ENCODE measurements around the gene AOPEP.
A peak's percentile ranks its signal among the peaks of the same experiment; 100 is the strongest.

The AOPEP gene

DNA sequence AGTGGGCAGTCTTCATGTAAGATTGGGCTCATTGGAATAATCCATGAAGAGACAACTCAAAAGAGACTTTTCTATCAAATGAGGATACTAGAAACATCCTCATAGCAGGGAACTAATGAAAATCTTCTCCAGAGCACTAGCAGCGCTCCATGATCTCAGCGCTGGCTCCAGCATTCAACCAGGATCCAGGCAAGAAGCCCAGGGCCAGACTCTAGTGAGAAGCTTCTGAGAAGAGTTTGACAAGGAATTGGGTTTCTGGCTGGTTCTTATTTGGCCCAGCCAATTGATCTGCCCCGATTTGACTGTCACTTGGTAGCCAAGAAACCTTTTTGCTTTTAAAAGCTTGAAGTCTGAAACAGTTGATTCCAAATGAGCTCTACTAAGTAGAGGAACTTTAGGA lies 60.1 kb downstream of the AOPEP start:
- Histone ChIP-seq H3K4me1 (ENCODE audit: control insufficient read depth in 1 of 2, insufficient read depth in 2 of 2, low read length in 2 of 2) (peaks cover 0 to 12% of the 10 kb centered on the region in 2 donors), H3K9me3 (ENCODE audit: control insufficient read depth in 1 of 2, low read length in 2 of 2) (no peaks in the 10 kb centered on the region), H3K36me3 (ENCODE audit: control insufficient read depth in 1 of 2, insufficient read depth in 2 of 2, low read length in 2 of 2) (no peaks in the 10 kb centered on the region), H3K4me3 (ENCODE audit: low read depth in 1 of 2, low read length in 2 of 2) (no peak overlapping the region), H3K9ac (ENCODE audit: low read depth in 1 of 2, low read length in 2 of 2) (no peak overlapping the region), H3K27ac (ENCODE audit: low read depth, low read length) (no peak overlapping the region), H3K27me3 (ENCODE audit: control insufficient read depth in 1 of 2, insufficient read depth in 2 of 2, low read length in 2 of 2) (no peaks in the 10 kb centered on the region)

DNA sequence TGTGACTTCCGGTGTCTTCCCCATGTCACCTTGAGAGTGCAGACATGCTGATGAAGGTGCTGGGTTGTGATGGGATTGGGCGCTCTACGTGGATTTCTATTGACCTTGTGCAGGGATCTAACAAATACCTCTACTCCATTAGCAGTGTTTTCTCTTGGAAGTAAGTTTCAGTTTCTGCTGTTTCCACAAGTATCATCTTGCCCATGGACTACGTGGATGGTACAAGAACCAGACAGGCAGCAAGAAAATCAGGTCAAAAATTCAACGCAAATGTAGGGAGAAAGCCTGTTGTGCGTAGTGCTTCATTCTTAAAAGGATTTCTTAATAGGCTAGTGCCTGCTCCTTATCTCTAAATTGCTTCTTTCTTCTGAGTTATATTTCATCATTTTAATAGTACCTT lies 60.8 kb downstream of the AOPEP start:
- H3K27ac ChIP-seq (ENCODE audit: low read depth, low read length) = no peak overlapping the region
- H3K27me3 ChIP-seq (ENCODE audit: control insufficient read depth in 1 of 2, insufficient read depth in 2 of 2, low read length in 2 of 2) = no peaks in the 10 kb centered on the region
- H3K4me1 ChIP-seq (ENCODE audit: control insufficient read depth in 1 of 2, insufficient read depth in 2 of 2, low read length in 2 of 2) = peaks cover 0 to 11% of the 10 kb centered on the region in 2 donors
- no peaks in the 10 kb centered on the region for H3K36me3 ChIP-seq (ENCODE audit: control insufficient read depth in 1 of 2, insufficient read depth in 2 of 2, low read length in 2 of 2)
- H3K9me3 ChIP-seq (ENCODE audit: control insufficient read depth in 1 of 2, low read length in 2 of 2) = no peaks in the 10 kb centered on the region
- H3K9ac ChIP-seq (ENCODE audit: low read depth in 1 of 2, low read length in 2 of 2) = no peak overlapping the region
- H3K4me3 ChIP-seq (ENCODE audit: low read depth in 1 of 2, low read length in 2 of 2) = no peak overlapping the region

DNA sequence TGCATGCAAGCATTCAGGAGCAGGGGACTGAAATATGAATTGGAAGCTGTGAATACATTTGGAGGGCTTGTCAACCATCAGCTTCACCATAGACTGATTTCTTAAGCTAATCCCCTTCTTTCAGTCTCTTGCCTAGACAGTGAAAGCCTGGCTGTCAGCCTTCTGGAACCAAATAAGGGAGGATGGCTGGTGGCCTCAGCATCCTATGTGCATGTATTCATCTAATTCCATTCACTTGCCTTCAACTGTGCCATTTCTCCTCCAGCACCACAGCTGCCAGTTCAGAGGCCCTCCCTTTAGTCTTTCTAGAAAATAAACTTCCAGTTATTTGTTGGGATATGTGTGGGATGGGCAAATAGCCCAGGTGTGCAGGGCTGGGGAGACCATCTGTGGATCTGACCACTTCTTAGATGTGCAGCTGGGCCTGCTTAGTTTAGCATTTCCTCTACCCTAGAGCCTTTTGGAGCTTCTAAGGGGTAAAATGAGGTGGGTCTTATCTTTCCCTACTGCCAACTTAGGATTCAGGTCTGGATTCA lies 62.1 kb downstream of the AOPEP start:
- Histone ChIP-seq H3K27me3 (ENCODE audit: control insufficient read depth in 1 of 2, insufficient read depth in 2 of 2, low read length in 2 of 2) (no peaks in the 10 kb centered on the region), H3K36me3 (ENCODE audit: control insufficient read depth in 1 of 2, insufficient read depth in 2 of 2, low read length in 2 of 2) (no peaks in the 10 kb centered on the region), H3K27ac (ENCODE audit: low read depth, low read length) (no peak overlapping the region), H3K9me3 (ENCODE audit: control insufficient read depth in 1 of 2, low read length in 2 of 2) (no peaks in the 10 kb centered on the region), H3K4me1 (ENCODE audit: control insufficient read depth in 1 of 2, insufficient read depth in 2 of 2, low read length in 2 of 2) (no peaks in the 10 kb centered on the region), H3K9ac (ENCODE audit: low read depth in 1 of 2, low read length in 2 of 2) (no peak overlapping the region), H3K4me3 (ENCODE audit: low read depth in 1 of 2, low read length in 2 of 2) (no peak overlapping the region)

DNA sequence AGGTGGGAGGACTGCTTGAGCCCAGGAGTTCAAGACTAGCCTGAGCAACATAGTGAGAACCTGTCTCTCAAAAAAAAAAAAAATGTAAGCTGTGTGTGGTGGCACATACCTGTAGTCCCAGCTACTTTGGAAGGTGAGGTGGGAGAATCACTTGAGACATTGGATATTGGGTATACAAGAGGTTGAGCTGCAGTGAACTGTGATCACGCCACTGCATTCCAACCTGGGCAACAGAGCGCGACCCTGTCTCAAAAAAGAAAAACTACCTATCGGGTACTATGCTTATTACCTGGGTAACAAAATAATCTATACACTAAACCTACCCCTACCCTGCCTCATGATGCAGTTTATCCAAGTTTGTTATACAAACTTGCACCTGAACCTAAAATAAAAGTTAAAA lies 64.9 kb downstream of the AOPEP start:
- Histone ChIP-seq H3K27ac (ENCODE audit: low read depth, low read length) (no peak overlapping the region), H3K4me1 (ENCODE audit: control insufficient read depth in 1 of 2, insufficient read depth in 2 of 2, low read length in 2 of 2) (no peaks in the 10 kb centered on the region), H3K9ac (ENCODE audit: low read depth in 1 of 2, low read length in 2 of 2) (no peak overlapping the region)

DNA sequence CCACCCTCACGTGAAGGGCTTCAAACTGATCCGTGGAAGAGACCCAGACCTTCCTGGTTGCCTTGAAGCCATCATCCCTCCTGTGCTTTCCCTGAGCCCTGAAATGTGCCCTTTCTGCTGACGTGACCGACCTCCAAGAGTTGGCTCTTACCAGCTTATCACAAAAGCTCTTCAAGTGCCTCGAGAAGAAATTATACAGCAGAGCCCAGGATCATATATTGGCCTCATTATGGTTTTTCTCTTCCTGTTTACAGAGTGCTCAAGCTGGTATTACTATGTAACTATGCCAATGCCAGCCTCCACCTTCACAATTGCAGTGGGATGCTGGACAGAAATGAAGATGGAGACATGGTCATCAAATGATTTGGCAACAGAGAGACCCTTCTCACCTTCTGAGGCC lies 66.0 kb downstream of the AOPEP start:
- H3K9ac ChIP-seq (ENCODE audit: low read depth in 1 of 2, low read length in 2 of 2) = peak overlapping the region in 1 of 2 donors; percentile 3
- H3K27me3 ChIP-seq (ENCODE audit: control insufficient read depth in 1 of 2, insufficient read depth in 2 of 2, low read length in 2 of 2) = no peaks in the 10 kb centered on the region
- H3K9me3 ChIP-seq (ENCODE audit: control insufficient read depth in 1 of 2, low read length in 2 of 2) = no peaks in the 10 kb centered on the region
- peak overlapping the region; percentile 7 for H3K27ac ChIP-seq (ENCODE audit: low read depth, low read length)
- no peaks in the 10 kb centered on the region for H3K4me1 ChIP-seq (ENCODE audit: control insufficient read depth in 1 of 2, insufficient read depth in 2 of 2, low read length in 2 of 2)
- peaks cover 0 to 6% of the 10 kb centered on the region in 2 donors for H3K36me3 ChIP-seq (ENCODE audit: control insufficient read depth in 1 of 2, insufficient read depth in 2 of 2, low read length in 2 of 2)
- no peak overlapping the region for H3K4me3 ChIP-seq (ENCODE audit: low read depth in 1 of 2, low read length in 2 of 2)

More for the DNA sequence above, 64.9 kb downstream of the AOPEP start:
- Histone ChIP-seq H3K9me3 (ENCODE audit: control insufficient read depth in 1 of 2, low read length in 2 of 2) (no peaks in the 10 kb centered on the region), H3K27me3 (ENCODE audit: control insufficient read depth in 1 of 2, insufficient read depth in 2 of 2, low read length in 2 of 2) (no peaks in the 10 kb centered on the region), H3K4me3 (ENCODE audit: low read depth in 1 of 2, low read length in 2 of 2) (no peak overlapping the region), H3K36me3 (ENCODE audit: control insufficient read depth in 1 of 2, insufficient read depth in 2 of 2, low read length in 2 of 2) (peaks cover 0 to 6% of the 10 kb centered on the region in 2 donors)

DNA sequence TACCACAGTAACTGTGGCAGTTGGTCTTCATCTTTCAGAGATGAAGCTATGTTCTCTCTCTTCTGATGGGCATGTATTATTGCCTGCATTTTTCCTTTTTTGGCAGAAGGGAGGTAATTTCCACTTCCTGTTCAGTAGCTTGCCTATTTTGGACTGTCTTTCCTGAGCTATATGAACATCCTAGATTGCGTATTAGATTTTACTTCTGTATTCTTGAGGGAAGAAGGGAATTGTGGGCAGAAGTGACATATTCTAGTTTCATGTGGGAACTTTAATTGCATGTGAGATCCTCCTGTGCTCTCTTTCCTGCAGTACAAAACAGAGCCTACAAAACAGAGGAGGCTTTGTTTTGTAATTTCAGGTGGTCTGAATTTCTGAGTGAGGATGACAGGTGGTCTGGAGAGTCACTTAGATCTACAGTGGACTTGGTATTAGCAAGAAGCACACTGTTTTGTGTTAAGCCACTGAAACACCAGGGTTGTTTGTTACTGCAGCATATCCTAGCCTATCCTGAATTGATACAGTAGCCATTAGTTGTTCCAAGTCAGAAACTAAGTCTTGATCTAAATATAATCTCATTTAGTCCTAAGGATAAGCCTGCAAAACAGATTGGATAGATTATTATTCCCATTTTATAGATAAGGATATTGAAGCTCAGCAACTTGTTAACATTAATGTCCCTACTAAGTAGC lies 68.1 kb downstream of the AOPEP start:
- no peak overlapping the region for H3K4me3 ChIP-seq (ENCODE audit: low read depth in 1 of 2, low read length in 2 of 2)
- no peak overlapping the region for H3K9ac ChIP-seq (ENCODE audit: low read depth in 1 of 2, low read length in 2 of 2)
- H3K27me3 ChIP-seq (ENCODE audit: control insufficient read depth in 1 of 2, insufficient read depth in 2 of 2, low read length in 2 of 2) = no peaks in the 10 kb centered on the region
- peaks cover 0 to 6% of the 10 kb centered on the region in 2 donors for H3K36me3 ChIP-seq (ENCODE audit: control insufficient read depth in 1 of 2, insufficient read depth in 2 of 2, low read length in 2 of 2)
- no peaks in the 10 kb centered on the region for H3K9me3 ChIP-seq (ENCODE audit: control insufficient read depth in 1 of 2, low read length in 2 of 2)
- H3K27ac ChIP-seq (ENCODE audit: low read depth, low read length) = no peak overlapping the region
- H3K4me1 ChIP-seq (ENCODE audit: control insufficient read depth in 1 of 2, insufficient read depth in 2 of 2, low read length in 2 of 2) = peaks cover 5 to 13% of the 10 kb centered on the region in 2 donors

DNA sequence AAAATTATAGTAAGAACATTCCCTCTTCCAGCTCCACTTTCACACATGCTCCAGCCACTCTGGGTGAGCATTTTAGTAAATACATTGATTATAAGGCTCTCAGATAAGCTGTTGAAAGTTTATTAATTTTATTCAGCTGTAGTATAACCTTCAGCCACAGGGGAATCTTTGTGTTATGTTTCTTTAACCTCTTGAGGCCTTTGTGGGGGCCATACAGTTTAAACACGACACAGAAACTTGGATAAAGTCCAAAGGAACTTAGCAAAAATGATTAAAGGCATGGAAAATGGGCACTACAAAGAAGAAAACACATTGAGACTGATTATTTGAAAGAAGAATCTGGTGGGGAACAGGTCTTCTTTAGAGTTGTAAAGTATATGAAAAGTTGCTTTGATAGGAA lies 70.2 kb downstream of the AOPEP start:
- H3K27ac ChIP-seq (ENCODE audit: low read depth, low read length) = no peak overlapping the region

DNA sequence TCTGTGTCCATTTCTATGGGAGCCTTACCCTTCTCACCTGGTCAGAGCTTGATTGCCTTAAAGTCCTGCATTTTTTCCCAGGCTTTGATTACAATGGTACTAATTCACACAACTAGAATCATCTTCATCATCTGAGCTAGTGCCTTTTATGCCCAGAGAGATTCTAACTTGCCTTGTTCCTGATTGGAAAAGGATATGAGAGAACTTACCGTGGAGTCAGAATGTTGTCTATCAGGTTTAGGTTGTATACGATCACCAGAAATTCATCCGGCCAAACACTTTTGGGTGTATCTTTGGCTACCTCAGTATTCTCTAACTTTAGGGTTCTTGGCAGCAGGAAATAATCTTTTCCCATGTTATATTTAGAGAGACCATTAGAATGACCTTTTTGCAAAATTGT lies 71.7 kb downstream of the AOPEP start:
- Histone ChIP-seq H3K9ac (ENCODE audit: low read depth in 1 of 2, low read length in 2 of 2) (no peak overlapping the region), H3K4me1 (ENCODE audit: control insufficient read depth in 1 of 2, insufficient read depth in 2 of 2, low read length in 2 of 2) (peaks cover 5 to 13% of the 10 kb centered on the region in 2 donors), H3K36me3 (ENCODE audit: control insufficient read depth in 1 of 2, insufficient read depth in 2 of 2, low read length in 2 of 2) (peaks cover 6 to 9% of the 10 kb centered on the region in 2 donors), H3K9me3 (ENCODE audit: control insufficient read depth in 1 of 2, low read length in 2 of 2) (no peaks in the 10 kb centered on the region), H3K27me3 (ENCODE audit: control insufficient read depth in 1 of 2, insufficient read depth in 2 of 2, low read length in 2 of 2) (no peaks in the 10 kb centered on the region), H3K4me3 (ENCODE audit: low read depth in 1 of 2, low read length in 2 of 2) (no peak overlapping the region), H3K27ac (ENCODE audit: low read depth, low read length) (no peak overlapping the region)

More for the DNA sequence above, 70.2 kb downstream of the AOPEP start:
- Histone ChIP-seq H3K27me3 (ENCODE audit: control insufficient read depth in 1 of 2, insufficient read depth in 2 of 2, low read length in 2 of 2) (no peaks in the 10 kb centered on the region), H3K4me3 (ENCODE audit: low read depth in 1 of 2, low read length in 2 of 2) (no peak overlapping the region), H3K9me3 (ENCODE audit: control insufficient read depth in 1 of 2, low read length in 2 of 2) (no peaks in the 10 kb centered on the region), H3K4me1 (ENCODE audit: control insufficient read depth in 1 of 2, insufficient read depth in 2 of 2, low read length in 2 of 2) (peaks cover 5 to 13% of the 10 kb centered on the region in 2 donors), H3K9ac (ENCODE audit: low read depth in 1 of 2, low read length in 2 of 2) (no peak overlapping the region), H3K36me3 (ENCODE audit: control insufficient read depth in 1 of 2, insufficient read depth in 2 of 2, low read length in 2 of 2) (peaks cover 6 to 9% of the 10 kb centered on the region in 2 donors)

DNA sequence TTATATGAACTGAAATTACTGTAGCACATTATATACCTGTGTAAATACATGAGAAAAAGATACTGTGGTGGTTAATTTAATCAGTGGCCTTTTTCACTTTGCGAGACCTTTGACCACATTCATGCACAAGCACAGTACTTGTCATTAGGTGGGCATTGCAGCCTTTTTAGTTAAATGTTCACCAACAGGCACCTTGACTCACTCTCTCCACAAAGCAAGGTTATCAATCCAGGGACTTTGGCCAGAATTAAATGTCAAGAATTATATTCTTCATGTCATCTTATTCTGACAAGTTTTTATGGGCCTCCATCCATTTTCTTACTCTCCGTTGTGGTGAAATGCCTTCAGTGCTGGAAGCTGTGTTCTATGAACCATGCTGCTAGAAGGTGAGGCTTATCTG lies 72.2 kb downstream of the AOPEP start:
- no peak overlapping the region for H3K27ac ChIP-seq (ENCODE audit: low read depth, low read length)

DNA sequence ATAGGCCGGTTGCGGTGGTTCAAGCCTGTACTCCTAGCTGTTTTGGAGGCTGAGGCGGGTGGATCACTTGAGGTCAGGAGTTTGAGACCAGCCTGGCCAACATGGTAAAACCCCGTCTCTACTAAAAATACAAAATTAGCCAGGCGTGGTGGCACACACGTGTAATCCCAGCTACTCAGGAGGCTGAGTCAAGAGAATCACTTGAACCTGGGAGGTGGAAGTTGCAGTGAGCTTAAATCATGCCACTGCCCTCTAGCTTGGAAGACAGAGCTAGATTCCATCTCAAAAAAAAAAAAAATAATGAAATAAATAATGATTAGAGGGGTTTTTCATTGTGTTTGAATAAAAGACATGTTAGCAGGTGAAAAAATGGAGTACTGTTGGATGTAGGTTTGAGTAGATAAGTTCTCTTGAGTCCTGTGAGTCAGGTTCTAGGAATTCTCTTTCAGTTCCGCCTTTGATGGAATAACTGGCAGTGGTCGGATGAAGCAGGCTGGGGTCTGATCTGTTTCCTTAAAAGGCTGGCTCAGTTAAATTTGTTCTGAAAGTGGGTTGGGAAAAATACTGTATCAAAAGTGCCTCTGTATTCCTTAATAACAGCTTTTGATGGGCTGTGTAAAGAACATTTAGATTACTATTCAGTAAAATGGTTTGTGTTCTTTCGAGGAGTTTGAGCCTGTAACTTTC lies 73.2 kb downstream of the AOPEP start:
- H3K36me3 ChIP-seq (ENCODE audit: control insufficient read depth in 1 of 2, insufficient read depth in 2 of 2, low read length in 2 of 2) = peaks cover 0 to 9% of the 10 kb centered on the region in 2 donors
- H3K9ac ChIP-seq (ENCODE audit: low read depth in 1 of 2, low read length in 2 of 2) = no peak overlapping the region
- H3K4me1 ChIP-seq (ENCODE audit: control insufficient read depth in 1 of 2, insufficient read depth in 2 of 2, low read length in 2 of 2) = peaks cover 10 to 25% of the 10 kb centered on the region in 2 donors
- no peaks in the 10 kb centered on the region for H3K9me3 ChIP-seq (ENCODE audit: control insufficient read depth in 1 of 2, low read length in 2 of 2)
- peak overlapping the region; percentile 39 for H3K27ac ChIP-seq (ENCODE audit: low read depth, low read length)
- no peak overlapping the region for H3K4me3 ChIP-seq (ENCODE audit: low read depth in 1 of 2, low read length in 2 of 2)
- no peaks in the 10 kb centered on the region for H3K27me3 ChIP-seq (ENCODE audit: control insufficient read depth in 1 of 2, insufficient read depth in 2 of 2, low read length in 2 of 2)

More for the DNA sequence above, 72.2 kb downstream of the AOPEP start:
- Histone ChIP-seq H3K27me3 (ENCODE audit: control insufficient read depth in 1 of 2, insufficient read depth in 2 of 2, low read length in 2 of 2) (no peaks in the 10 kb centered on the region), H3K4me3 (ENCODE audit: low read depth in 1 of 2, low read length in 2 of 2) (no peak overlapping the region), H3K9ac (ENCODE audit: low read depth in 1 of 2, low read length in 2 of 2) (no peak overlapping the region), H3K4me1 (ENCODE audit: control insufficient read depth in 1 of 2, insufficient read depth in 2 of 2, low read length in 2 of 2) (peaks cover 5 to 16% of the 10 kb centered on the region in 2 donors), H3K9me3 (ENCODE audit: control insufficient read depth in 1 of 2, low read length in 2 of 2) (no peaks in the 10 kb centered on the region), H3K36me3 (ENCODE audit: control insufficient read depth in 1 of 2, insufficient read depth in 2 of 2, low read length in 2 of 2) (peaks cover 6 to 9% of the 10 kb centered on the region in 2 donors)
